ENCODE data around the gene PHACTR3.

DNA sequence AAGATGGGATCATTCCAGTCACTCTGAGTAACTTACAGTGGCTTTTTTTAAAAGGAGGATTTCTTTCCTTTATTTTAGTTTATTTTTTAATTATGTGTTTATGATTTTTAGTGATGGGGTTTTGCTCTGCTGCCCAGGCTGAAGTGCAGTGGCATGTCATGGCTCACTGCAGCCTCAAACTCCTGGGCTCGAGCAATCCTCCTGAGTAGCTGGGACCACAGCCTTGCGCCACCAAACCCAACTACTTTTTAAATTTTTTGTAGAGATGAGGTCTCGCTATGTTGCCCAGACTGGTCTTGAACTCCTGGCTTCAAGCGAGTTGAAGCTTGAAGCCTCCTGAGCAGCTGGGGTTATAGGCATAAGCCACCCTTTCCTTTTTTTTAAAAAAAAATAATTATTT, 31.8 kb upstream of the PHACTR3 start:
- no peak for TF ChIP-seq POLR2AphosphoS5 (IDR thresholded peaks at IDR 0.05)
- no peak for TF ChIP-seq CTCF (IDR thresholded peaks at IDR 0.05)
- no peak for TF ChIP-seq POLR2A (IDR thresholded peaks at IDR 0.05)
